ENCODE results near the gene TMSB10.
"Not testable (repeated sequence)": the region's sequence is repeated elsewhere in the genome, so short reads cannot be mapped to it uniquely, and the experiment has no call there.

TMSB10 gene

GRCh38 chr2:84905181-84906107 is at the start of gene TMSB10:
TMSB10 (plus strand) TSS chr2:84905656.
- DNase-seq (ENCODE audit: low read depth in 2 of 2), result peak; percentile 68 to 73

DNA sequence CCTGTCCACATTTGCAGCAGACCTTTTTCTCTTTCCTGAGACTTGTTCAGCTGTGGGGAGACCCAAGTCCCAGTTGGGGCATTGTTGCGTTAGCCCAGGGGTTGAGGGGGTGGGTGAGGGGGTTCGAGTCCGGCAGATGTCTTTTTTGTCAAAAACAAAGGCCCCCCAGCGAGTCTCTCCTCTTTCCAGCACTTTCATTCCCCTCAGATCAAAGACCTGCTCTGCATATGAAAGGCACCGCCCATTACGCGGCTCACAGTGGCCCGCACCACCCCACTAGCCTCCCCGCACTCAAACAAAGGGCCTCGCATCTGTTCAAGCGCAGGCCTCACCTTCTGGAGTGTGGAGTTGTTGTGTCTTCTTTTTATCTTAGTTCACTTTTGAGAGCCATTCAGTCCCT is 49.7 kb upstream of the TMSB10 start:
- no peak for DNase-seq (ENCODE audit: low read depth in 2 of 2)

DNA sequence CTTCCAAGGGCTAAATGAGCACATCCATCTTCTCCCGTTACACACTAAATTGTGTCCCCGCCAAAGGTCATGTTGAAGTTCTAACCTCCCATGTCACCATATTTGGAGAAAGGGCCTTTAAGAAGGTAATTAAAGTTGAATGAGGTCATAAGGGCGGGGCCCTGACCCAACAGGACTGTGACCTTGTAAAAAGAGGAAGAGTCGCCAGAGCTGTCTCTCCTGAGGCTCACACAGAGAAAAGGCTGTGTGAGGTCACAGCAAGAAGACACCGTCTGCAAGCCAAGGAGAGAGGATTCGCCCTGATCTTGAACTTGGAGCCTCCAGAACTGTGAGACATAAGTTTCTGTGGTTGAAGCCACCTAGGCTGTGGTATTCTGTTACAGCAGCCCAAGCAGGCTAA is 48.7 kb upstream of the TMSB10 start:
- DNase-seq (ENCODE audit: low read depth in 2 of 2), result no peak

DNA sequence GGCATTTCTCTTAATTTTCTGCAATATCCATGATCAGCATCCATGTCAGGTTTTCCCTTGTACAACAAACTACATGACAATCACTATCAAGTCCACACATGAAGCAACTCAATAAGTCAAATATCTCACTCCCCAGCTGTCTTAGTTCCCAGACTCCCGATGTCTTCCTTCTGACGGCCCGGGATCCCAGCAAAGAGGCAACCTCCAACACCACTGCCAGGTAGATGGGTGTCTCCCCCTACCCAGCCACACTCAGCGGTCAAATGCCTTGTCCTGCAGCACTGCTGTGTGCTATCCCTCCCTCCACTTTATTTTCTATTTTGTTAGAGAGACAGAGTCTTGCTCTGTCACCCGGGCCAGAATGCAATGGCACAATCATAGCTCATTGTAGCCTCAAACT is 47.9 kb upstream of the TMSB10 start:
- no peak for DNase-seq (ENCODE audit: low read depth in 2 of 2)

GRCh38 chr2:84858123-84858522 is 47.3 kb upstream of the TMSB10 start:
- no peak for DNase-seq (ENCODE audit: low read depth in 2 of 2)

GRCh38 chr2:84858937-84859336 is 46.5 kb upstream of the TMSB10 start:
- DNase-seq (ENCODE audit: low read depth in 2 of 2), result no peak

- no peak for DNase-seq (ENCODE audit: low read depth in 2 of 2)
Observed at GRCh38 chr2:84861539-84861938, 43.9 kb upstream of the TMSB10 start.

GRCh38 chr2:84862006-84862405 is 43.5 kb upstream of the TMSB10 start:
- DNase-seq (ENCODE audit: low read depth in 2 of 2), result no peak

- no peak for DNase-seq (ENCODE audit: low read depth in 2 of 2)
Observed at GRCh38 chr2:84865181-84865783, 40.2 kb upstream of the TMSB10 start.

DNA sequence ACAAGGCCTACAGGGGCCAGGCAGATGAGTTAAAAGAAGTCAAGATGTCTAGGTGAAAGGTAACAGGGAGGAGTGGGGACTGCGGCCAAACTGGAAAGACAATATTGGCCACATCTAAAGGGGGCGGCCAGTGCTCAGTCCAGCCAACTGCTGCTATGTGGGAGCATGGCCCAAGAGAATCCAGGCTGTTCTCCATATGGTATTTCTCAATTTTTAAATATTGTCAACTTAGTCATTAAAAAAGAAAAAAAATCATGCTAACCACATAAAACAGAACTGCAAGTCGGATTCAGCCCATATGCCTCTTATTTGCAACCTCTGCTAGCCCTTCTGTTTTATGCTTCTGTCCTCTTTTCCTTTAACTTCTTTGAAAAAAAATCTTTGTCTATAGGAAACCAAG is 39.3 kb upstream of the TMSB10 start:
- DNase-seq (ENCODE audit: low read depth in 2 of 2), result no peak

DNA sequence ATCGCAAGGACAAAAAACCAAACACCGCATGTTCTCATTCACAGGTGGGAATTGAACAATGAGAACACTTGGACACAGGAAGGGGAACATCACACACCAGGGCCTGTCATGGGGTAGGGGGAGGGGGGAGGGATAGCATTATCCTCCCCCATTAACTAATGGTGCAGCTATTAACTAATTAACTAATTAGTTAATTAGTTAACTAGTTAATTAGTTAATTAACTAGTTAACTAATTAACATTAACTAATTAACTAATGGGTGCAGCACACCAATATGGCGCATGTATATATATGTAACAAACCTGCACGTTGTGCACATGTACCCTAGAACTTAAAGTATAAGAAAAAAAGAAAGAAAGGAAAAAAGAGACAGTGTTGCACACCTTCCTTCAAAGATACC is 37.1 kb upstream of the TMSB10 start:
- not testable (repeated sequence) for DNase-seq (ENCODE audit: low read depth in 2 of 2)

- DNase-seq (ENCODE audit: low read depth in 2 of 2), result no peak
Observed at GRCh38 chr2:84870306-84870705, 35.1 kb upstream of the TMSB10 start.

GRCh38 chr2:84872691-84873090 is 32.8 kb upstream of the TMSB10 start:
- DNase-seq (ENCODE audit: low read depth in 2 of 2), result not testable (repeated sequence)

DNA sequence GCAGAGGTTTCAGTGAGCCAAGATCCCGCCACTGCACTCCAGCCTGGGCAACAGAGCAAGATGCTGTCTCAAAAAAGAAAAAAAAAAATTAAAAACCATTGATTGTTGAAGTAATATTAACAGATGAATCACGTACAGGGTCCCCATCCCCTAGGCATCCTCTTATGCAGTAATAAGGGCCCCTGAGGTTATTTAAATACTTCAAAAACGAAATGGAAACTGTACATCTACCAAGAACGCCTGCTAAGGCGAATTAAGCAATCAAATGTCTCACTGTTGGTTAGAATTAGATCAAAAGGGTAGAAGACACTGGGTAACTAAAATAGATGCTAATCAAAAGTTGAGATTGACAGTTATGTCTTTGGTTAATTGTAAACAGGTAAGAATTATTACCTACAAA is 32.1 kb upstream of the TMSB10 start:
- no peak for DNase-seq (ENCODE audit: low read depth in 2 of 2)

DNA sequence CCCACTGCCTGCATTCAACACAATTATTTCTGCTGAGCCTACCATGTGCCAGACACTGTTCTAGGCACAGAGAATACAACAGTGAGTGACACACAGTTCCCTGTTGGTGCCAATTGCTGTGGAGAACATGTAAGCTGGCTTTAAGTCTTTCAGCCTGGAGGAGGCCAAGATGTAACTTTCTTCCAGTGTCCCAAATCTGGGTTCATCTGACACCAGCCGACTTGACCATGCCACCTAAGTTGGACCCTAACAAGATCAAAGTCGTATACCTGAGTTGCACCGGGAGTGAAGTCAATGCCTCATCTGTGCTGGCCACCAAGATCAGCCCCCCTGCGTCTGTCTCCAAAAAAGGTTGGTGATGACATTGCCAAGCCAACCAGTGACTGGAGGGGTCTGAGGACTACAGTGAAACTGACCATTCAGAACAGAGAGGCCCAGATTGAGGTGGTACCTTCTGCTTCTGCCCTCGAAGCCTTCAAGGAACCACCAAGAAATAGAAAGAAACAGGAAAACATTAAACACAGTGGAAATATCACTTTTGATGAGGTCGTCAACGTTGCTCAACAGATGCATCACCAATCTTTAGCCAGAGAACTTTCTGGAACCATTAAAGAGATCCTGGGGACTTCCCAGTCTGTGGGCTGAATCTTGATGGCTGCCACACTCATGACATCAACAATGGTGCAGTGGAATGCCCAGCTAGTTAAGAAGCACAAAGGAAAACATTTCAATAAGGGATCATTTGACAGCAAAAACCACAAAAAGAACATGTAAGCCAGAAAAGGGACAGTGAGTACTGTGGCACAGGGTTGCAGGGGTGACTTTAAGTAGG is 30.9 kb upstream of the TMSB10 start:
- no peak for DNase-seq (ENCODE audit: low read depth in 2 of 2)

- DNase-seq (ENCODE audit: low read depth in 2 of 2), result no peak
Observed at GRCh38 chr2:84875213-84875560, 30.3 kb upstream of the TMSB10 start.

GRCh38 chr2:84875619-84876018 is 29.8 kb upstream of the TMSB10 start:
- not testable (repeated sequence) for DNase-seq (ENCODE audit: low read depth in 2 of 2)

- DNase-seq (ENCODE audit: low read depth in 2 of 2), result no peak
Observed at GRCh38 chr2:84876369-84876768, 29.1 kb upstream of the TMSB10 start.

DNA sequence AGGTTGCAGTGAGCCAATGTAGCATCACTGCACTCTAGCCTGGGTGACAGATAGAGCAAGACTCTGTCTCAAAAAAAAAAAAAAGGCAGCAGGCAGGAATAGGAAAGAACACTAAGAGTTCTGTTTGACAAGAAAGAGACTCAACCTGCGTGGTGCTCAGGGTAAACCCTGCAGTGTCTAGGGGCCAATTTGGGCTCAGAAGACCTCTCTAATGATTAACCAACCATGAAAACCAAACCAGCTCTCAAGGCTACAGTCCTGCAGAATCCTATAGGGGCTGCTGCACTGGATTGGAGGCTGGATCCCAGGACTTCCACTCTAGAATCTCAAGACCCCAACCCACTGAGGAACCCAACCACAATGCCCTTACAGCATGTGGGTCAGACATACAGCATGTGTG is 27.0 kb upstream of the TMSB10 start:
- no peak for DNase-seq (ENCODE audit: low read depth in 2 of 2)

- DNase-seq (ENCODE audit: low read depth in 2 of 2), result no peak
Observed at GRCh38 chr2:84878896-84879583, 26.4 kb upstream of the TMSB10 start.

- DNase-seq (ENCODE audit: low read depth in 2 of 2), result no peak
Observed at GRCh38 chr2:84879584-84880394, 25.7 kb upstream of the TMSB10 start.
